RWPE2 (cell line): ENCODE results near the gene ARHGDIB.

Experiments
- ATAC-seq: fragments of 200-7000 bp; cut with Tn5 transposase; 3 replicates; pipeline ENCODE4 v1.9.1; 2021; ENCODE audit warnings: low read depth
- DNase-seq: peaks from one replicate; pipeline ENCODE4 v3.0.0-alpha.2; 2020; ENCODE audit warnings: low spot score
- H3K27ac ChIP-seq: fragments of 450-650 bp; 2 replicates; pipeline ENCODE4 v1.5.1; 2017; ENCODE audit warnings: mild to moderate bottlenecking; ENCODE audit not compliant: poor library complexity, severe bottlenecking
- H3K27me3 ChIP-seq: fragments of 250-450 bp; sonication (Bioruptor Pico); 2 replicates; pipeline ENCODE4 v1.5.1; 2021; ENCODE audit warnings: mild to moderate bottlenecking, moderate library complexity; ENCODE audit not compliant: insufficient read depth, poor library complexity, severe bottlenecking
- H3K36me3 ChIP-seq: fragments of 250-450 bp; sonication (Bioruptor Pico); 2 replicates; pipeline ENCODE4 v1.5.1; 2020; ENCODE audit warnings: low read depth, mild to moderate bottlenecking, moderate library complexity
- H3K4me1 ChIP-seq: fragments of 250-450 bp; sonication (Bioruptor Pico); 2 replicates; pipeline ENCODE4 v1.5.1; 2021; ENCODE audit warnings: mild to moderate bottlenecking, moderate library complexity; ENCODE audit not compliant: insufficient read depth, poor library complexity, severe bottlenecking
- H3K4me3 ChIP-seq: fragments of 250-450 bp; sonication (Bioruptor Pico); 2 replicates; pipeline ENCODE4 v1.5.1; 2021; ENCODE audit warnings: mild to moderate bottlenecking, moderate library complexity; ENCODE audit not compliant: severe bottlenecking
- H3K9me3 ChIP-seq: fragments of 250-450 bp; sonication (Bioruptor Pico); 2 replicates; pipeline ENCODE4 v1.5.1; 2021; ENCODE audit warnings: mild to moderate bottlenecking, moderate library complexity; ENCODE audit not compliant: severe bottlenecking
- TF ChIP-seq, protein P1 (sequence below): fragments of 450-650 bp; IDR thresholded peaks from one replicate; pipeline ENCODE4 v1.5.1; 2017; ENCODE audit warnings: mild to moderate bottlenecking, moderate library complexity; ENCODE audit not compliant: poor library complexity, severe bottlenecking

ARHGDIB gene

DNA sequence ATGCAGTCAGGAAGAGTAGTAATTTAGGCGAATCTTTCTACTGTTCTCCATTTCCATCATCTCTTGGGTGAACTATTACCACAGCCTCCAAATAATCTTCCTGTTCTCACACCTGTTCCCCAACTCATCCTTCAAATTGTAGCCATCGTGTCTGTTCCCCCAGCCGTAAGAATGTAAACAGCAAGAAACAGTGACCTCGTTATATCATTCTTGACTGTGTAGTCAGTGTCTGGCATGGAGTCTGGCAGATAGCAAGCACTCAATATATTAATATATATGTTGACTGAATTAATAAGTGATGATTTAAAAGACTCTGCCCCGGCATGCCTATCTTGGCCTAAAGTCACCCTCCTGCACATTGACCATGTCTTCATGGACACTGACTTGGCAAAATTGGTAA lies 31.7 kb upstream of the ARHGDIB start:
- H3K4me1 ChIP-seq, result no peaks in the 10 kb centered on the region
- TF ChIP-seq, protein P1, sequence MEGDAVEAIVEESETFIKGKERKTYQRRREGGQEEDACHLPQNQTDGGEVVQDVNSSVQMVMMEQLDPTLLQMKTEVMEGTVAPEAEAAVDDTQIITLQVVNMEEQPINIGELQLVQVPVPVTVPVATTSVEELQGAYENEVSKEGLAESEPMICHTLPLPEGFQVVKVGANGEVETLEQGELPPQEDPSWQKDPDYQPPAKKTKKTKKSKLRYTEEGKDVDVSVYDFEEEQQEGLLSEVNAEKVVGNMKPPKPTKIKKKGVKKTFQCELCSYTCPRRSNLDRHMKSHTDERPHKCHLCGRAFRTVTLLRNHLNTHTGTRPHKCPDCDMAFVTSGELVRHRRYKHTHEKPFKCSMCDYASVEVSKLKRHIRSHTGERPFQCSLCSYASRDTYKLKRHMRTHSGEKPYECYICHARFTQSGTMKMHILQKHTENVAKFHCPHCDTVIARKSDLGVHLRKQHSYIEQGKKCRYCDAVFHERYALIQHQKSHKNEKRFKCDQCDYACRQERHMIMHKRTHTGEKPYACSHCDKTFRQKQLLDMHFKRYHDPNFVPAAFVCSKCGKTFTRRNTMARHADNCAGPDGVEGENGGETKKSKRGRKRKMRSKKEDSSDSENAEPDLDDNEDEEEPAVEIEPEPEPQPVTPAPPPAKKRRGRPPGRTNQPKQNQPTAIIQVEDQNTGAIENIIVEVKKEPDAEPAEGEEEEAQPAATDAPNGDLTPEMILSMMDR, result no peak
- no peak overlapping the region for H3K27ac ChIP-seq
- no peaks in the 10 kb centered on the region for H3K9me3 ChIP-seq
- no peak overlapping the region for H3K4me3 ChIP-seq
- no peak for ATAC-seq
- no peak for DNase-seq
- no peaks in the 10 kb centered on the region for H3K36me3 ChIP-seq
- no peaks in the 10 kb centered on the region for H3K27me3 ChIP-seq

DNA sequence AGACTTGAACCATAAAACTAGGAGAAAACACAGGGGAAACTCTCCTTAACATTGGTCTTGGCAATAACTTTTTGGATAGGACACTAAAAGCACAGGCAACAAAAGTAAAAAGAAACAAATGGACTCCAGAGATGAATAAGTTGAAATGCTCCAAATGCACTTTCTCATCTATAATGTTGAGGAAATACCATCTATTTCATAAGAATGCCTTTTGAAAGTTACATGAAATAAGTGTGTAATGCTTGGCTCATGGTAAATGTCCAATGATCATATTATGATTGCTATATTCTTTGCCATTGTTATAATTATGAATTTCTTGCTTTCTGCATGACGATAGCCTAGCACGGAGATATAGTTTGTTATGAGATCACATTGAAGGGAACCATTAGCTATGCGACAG lies 31.3 kb upstream of the ARHGDIB start:
- H3K9me3 ChIP-seq, result no peaks in the 10 kb centered on the region
- no peaks in the 10 kb centered on the region for H3K27me3 ChIP-seq
- H3K36me3 ChIP-seq, result no peaks in the 10 kb centered on the region
- no peak for DNase-seq
- TF ChIP-seq, protein P1, result no peak
- no peaks in the 10 kb centered on the region for H3K4me1 ChIP-seq
- H3K4me3 ChIP-seq, result no peak overlapping the region
- no peak overlapping the region for H3K27ac ChIP-seq
- no peak for ATAC-seq

DNA sequence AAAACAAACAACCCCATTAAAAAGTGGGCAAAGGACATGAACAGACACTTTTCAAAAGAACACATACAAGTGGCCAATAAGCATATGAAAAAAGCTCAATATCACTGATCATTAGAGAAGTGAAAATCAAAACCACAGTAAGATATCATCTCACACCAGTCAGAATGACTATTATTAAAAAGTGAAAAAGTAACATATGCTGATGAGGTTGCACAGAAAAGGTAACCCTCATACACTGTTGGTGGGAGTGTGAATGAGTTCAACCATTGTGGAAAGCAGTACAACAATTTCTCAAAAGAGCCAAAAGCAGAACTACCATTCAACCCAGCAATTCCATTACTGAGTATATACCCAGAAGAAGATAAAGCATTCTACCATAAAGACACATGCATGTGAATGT lies 29.7 kb upstream of the ARHGDIB start:
- H3K9me3 ChIP-seq, result no peaks in the 10 kb centered on the region
- H3K36me3 ChIP-seq, result no peaks in the 10 kb centered on the region
- no peak overlapping the region for H3K27ac ChIP-seq
- TF ChIP-seq, protein P1, result no peak
- no peaks in the 10 kb centered on the region for H3K27me3 ChIP-seq
- ATAC-seq, result no peak
- H3K4me1 ChIP-seq, result no peaks in the 10 kb centered on the region
- no peak for DNase-seq
- H3K4me3 ChIP-seq, result no peak overlapping the region

DNA sequence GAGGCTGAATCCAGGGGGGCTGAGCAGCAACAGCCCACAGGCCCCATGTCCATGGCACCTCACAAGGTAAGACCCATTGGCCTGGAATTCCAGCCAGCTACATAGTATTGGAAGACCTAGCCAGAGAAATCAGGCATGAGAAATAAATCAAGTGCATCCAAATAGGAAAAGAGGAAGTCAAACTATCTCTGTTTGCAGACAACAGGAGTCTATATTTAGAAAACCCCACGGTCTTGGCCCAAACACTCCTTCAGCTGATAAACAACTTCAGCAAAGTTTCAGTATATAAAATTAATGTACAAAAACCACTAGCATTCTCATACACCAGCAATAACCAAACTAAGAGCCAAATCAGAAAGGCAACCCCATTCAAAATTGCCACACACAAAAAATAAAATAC lies 28.4 kb upstream of the ARHGDIB start:
- no peaks in the 10 kb centered on the region for H3K9me3 ChIP-seq
- TF ChIP-seq, protein P1, result no peak
- no peak overlapping the region for H3K4me3 ChIP-seq
- H3K36me3 ChIP-seq, result no peaks in the 10 kb centered on the region
- H3K27ac ChIP-seq, result no peak overlapping the region
- no peaks in the 10 kb centered on the region for H3K27me3 ChIP-seq
- DNase-seq (no peak), ATAC-seq (no peak)
- H3K4me1 ChIP-seq, result no peaks in the 10 kb centered on the region

DNA sequence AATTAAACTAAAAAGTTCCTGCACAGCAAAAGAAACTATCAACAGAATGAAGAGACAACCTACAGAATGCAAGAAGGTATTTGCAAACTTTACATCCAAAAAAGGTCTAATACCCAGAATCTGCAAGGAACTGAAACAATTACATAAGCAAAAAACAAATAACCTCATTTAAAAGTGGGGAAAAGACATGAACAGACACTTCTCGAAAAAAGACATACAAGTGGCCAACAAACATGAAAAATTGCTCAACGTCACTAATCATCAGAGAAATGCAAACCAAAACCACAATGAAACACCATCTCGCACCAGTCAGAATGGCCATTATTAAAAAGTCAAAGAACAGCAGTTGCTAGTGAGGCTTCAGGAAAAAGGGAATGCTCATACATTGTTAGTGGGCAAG lies 26.6 kb upstream of the ARHGDIB start:
- no peaks in the 10 kb centered on the region for H3K4me1 ChIP-seq
- ATAC-seq, result no peak

More for the DNA sequence above, 26.6 kb upstream of the ARHGDIB start:
- Histone ChIP-seq H3K27ac (no peak overlapping the region), H3K4me3 (no peak overlapping the region), H3K27me3 (no peaks in the 10 kb centered on the region), H3K36me3 (no peaks in the 10 kb centered on the region), H3K9me3 (no peaks in the 10 kb centered on the region)
- no peak for DNase-seq
- TF ChIP-seq, protein P1, result no peak
